HG03060 (cell line): ENCODE data around the gene TTC17.
"Not testable (repeated sequence)": the region's sequence is repeated elsewhere in the genome, so short reads cannot be mapped to it uniquely, and the experiment has no call there.

Source experiments
- ATAC-seq: cut with Tn5 transposase; IDR thresholded peaks from one replicate; pipeline ENCODE4 v1.9.1; 2021; ENCODE audit warnings: low read depth, moderate number of reproducible peaks; ENCODE audit not compliant: unreplicated experiment

TTC17 gene

GRCh38 chr11:43358801-43359421 lies at the start of gene TTC17:
Gene TTC17 (plus strand): TSS chr11:43358920. CDS start chr11:43358955, 35 bp downstream.
- ATAC-seq: peak; percentile 84

GRCh38 chr11:43311791-43312607 lies 46.7 kb upstream of the TTC17 start, which contains the start of gene API5:
Gene API5 (plus strand): TSS chr11:43311996. CDS start chr11:43312128, 132 bp downstream.
- peak; percentile 90 for ATAC-seq

GRCh38 chr11:43315966-43316365 lies 42.8 kb upstream of the TTC17 start:
- no peak for ATAC-seq

GRCh38 chr11:43316451-43316850 lies 42.3 kb upstream of the TTC17 start:
- ATAC-seq: no peak

- ATAC-seq: no peak
Observed at GRCh38 chr11:43327987-43328386, 30.7 kb upstream of the TTC17 start.

- ATAC-seq: no peak
Observed at GRCh38 chr11:43328482-43328881, 30.2 kb upstream of the TTC17 start.

GRCh38 chr11:43341159-43341558 lies 17.6 kb upstream of the TTC17 start:
- ATAC-seq: no peak

GRCh38 chr11:43351426-43351825 lies 7.3 kb upstream of the TTC17 start:
- ATAC-seq: not testable (repeated sequence)

GRCh38 chr11:43354311-43354710 lies 4.4 kb upstream of the TTC17 start:
- no peak for ATAC-seq

- no peak for ATAC-seq
Observed at GRCh38 chr11:43356336-43356735, 2.4 kb upstream of the TTC17 start.

GRCh38 chr11:43358279-43358800 lies 380 bp upstream of the TTC17 start:
- ATAC-seq: no peak

GRCh38 chr11:43359422-43359818 lies 700 bp downstream of the TTC17 start:
- peak; percentile 25 for ATAC-seq

GRCh38 chr11:43360361-43361032 lies 1.8 kb downstream of the TTC17 start:
- no peak for ATAC-seq

- ATAC-seq: no peak
Observed at GRCh38 chr11:43366677-43367076, 8.0 kb downstream of the TTC17 start.

- no peak for ATAC-seq
Observed at GRCh38 chr11:43367382-43368178, 8.9 kb downstream of the TTC17 start.

GRCh38 chr11:43376065-43376464 lies 17.3 kb downstream of the TTC17 start:
- ATAC-seq: no peak

- ATAC-seq: no peak
Observed at GRCh38 chr11:43376594-43376993, 17.9 kb downstream of the TTC17 start.

GRCh38 chr11:43377389-43377788 lies 18.7 kb downstream of the TTC17 start:
- no peak for ATAC-seq

- no peak for ATAC-seq
Observed at GRCh38 chr11:43378897-43379296, 20.2 kb downstream of the TTC17 start.

- no peak for ATAC-seq
Observed at GRCh38 chr11:43381802-43382201, 23.1 kb downstream of the TTC17 start.
